Fibroblast of skin of abdomen (primary cell): ENCODE results near the gene ATG10. TPM values are rescaled to one million over a fixed set of nuclear protein-coding genes. Genes with fewer than 3 reads are reported as not detected.
A peak's percentile ranks its signal among the peaks of the same experiment; 100 is the strongest.
"Not testable (repeated sequence)": the region's sequence is repeated elsewhere in the genome, so short reads cannot be mapped to it uniquely, and the experiment has no call there.

Experiments used
- DNase-seq: peaks from one replicate; pipeline ENCODE4 v3.0.0-alpha.2; 2013
- polyA plus RNA-seq, 2 experiments: library from polyadenylated mRNA; unstranded; fragments of 120-200 nt; gene quantifications; one replicate each; pipeline ENCODE4 v1.2.1, GENCODE V29; 2013; ENCODE audit not compliant: insufficient read length in 2 of 2

Gene ATG10
- 9.5 TPM for polyA plus RNA-seq (2013, experiment 1 of 2; ENCODE audit: insufficient read length)
- polyA plus RNA-seq (2013, experiment 2 of 2; ENCODE audit: insufficient read length), result 9.1 TPM

GRCh38 chr5:81971712-81972491 lies at the start of gene ATG10:
TSS of gene ATG10 (plus strand) at chr5:81972023. CDS start at chr5:81987571, 15,548 bp downstream.
- DNase-seq, result peak; percentile 95

- DNase-seq, result no peak
These were observed 49.0 kb upstream of the ATG10 start for GRCh38 chr5:81922854-81923279.

- no peak for DNase-seq
These were observed 47.4 kb upstream of the ATG10 start for GRCh38 chr5:81924442-81924841.

DNA sequence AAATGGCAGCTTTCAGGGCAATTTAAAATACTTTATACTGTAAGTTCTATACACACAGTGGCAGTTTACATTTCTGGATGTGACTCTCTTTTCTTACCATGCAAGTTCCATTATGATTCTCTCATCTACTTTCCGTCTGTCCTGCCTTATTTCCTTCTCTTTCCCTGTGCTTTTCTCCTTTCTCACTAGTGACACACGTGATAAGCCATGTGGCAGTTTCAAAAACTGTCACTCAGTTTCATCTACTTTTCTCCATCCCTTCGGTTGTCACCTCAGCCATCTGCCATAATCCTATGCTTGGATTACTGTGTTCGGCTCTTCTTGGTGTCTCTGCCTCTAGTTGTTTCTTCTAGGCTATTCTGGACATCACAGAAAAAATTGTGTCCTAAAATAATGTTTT lies 46.8 kb upstream of the ATG10 start:
- no peak for DNase-seq

GRCh38 chr5:81925981-81926380 lies 45.8 kb upstream of the ATG10 start:
- DNase-seq, result no peak

- DNase-seq, result no peak
These were observed 35.8 kb upstream of the ATG10 start for GRCh38 chr5:81936066-81936465.

DNA sequence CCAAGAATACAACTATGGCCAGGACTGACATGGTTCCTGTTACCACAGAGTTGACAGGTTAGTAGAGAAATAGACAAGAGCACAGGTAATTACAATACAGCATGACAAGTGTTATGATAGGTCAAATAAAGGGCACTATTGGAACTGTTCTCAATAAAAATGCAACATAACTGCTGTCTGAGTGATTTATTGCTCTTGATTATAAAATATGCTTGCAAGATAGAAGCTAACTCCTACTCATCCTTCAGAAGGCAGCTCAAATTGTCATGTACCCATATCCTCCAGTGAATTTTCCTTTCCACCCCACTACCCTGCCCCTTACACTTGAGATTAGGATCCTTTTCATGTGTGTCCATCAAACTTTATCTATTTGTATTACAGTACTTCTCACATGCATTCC lies 35.1 kb upstream of the ATG10 start:
- DNase-seq, result no peak

- no peak for DNase-seq
These were observed 29.1 kb upstream of the ATG10 start for GRCh38 chr5:81942746-81943145.

DNA sequence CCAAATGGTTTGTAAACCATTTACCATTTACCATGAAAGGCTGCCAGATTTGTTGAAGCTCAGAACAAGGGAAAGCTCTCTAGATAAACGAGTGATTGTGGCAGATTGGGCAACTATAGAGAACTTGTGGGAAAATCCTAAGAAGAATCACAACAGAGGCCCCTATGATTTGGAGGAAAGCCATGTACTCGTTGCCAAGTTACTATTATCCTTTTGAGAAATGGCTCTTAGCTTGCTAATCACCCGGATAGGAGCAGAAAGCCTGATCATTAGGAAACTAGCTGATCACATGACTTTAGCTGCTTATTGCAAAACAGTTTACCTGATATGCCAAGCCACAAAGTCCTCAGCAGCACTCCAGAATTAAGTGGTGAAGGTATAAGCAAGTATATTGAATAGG lies 23.5 kb upstream of the ATG10 start:
- peak; percentile 10 for DNase-seq

DNA sequence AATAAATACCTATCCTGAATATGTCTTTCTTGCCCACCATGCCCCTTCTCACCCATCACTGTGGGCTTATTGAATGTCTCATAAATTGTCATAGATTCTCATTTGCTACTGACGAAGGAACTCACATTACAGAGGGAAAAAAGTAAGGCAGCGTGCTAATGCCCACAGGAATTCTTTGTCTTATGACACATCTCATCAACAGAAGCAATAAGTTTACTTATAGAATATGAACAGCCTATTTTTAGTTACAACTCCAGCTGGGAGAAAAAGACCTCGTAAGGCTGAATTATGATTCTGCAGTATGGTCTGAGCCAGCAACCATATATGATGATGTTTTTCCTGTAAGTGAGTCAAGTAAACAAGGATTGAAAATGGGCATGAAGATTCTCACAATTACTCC lies 22.4 kb upstream of the ATG10 start:
- DNase-seq, result peak; percentile 50

DNA sequence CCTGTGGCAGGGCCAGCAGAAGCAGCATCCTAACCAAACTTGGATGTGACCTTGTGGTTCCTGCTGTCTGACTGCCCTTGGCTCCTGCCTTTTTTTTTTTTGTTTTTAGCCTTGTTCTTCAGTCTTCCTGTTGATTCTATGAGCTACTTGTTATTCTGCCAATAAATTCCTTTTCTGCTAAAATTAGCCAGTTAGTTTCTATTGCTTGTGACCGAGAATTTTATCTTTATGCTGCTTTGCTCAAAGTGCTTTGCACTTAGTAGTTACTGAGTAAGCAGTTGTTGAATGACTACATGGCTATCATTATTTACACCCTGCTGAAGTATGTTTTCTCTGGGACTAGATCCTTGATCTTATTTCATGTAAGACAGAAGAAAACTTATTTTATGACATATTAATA lies 20.8 kb upstream of the ATG10 start:
- no peak for DNase-seq

DNA sequence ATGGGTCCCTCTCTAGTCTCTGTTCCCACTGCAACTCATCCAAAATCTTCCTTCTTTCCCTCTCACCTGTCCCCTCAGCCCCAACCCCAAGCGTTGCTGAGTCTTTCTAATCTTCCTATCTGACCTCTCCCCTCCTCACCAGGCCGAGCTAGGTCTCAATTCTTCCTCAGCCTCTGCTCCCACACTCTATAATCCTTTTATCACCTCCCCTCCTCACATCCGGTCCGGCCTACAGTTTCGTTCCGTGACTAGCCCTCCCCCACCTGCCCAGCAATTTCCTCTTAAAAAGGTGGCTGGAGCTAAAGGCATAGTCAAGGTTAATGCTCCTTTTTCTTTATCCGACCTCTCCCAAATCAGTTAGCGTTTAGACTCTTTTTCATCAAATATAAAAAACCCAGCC lies 17.0 kb upstream of the ATG10 start:
- not testable (repeated sequence) for DNase-seq

DNA sequence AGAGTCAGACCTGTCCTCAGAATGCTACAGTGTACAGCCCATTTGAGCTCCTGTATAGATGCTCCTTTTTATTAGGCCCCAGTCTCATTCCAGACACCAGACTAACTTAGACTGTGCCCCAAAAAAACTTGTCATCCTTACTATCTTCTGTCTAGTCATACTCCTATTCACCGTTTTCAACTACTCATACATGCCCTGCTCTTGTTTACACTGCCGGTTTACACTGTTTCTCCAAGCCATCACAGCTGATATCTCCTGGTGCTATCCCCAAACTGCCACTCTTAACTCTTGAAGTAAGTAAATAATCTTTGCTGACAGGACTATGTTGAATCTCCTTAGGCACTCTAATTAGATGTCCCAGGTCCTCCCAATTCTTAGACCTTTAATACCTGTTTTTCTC lies 13.7 kb upstream of the ATG10 start:
- not testable (repeated sequence) for DNase-seq

- no peak for DNase-seq
These were observed 10.0 kb upstream of the ATG10 start for GRCh38 chr5:81961651-81962440.

- no peak for DNase-seq
These were observed 8.3 kb upstream of the ATG10 start for GRCh38 chr5:81963544-81963943.

DNA sequence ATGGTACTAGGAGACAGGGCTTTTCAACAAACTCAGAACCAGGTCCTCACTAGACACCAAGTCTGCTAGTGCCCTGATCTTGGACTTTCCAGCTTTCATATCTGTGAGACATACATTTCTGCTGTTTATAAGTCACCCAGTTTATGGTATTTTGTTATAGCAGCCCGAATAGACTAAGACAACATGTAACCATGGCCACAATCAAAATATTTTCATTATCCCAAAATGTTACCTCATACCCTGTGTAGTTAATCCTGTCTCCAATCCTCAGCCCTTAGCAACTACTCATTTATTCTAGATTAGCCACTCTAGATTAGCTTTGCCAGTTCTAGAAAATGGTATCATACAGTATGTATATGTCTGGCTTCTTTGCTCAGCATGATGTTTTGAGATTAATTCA lies 6.3 kb upstream of the ATG10 start:
- no peak for DNase-seq

DNA sequence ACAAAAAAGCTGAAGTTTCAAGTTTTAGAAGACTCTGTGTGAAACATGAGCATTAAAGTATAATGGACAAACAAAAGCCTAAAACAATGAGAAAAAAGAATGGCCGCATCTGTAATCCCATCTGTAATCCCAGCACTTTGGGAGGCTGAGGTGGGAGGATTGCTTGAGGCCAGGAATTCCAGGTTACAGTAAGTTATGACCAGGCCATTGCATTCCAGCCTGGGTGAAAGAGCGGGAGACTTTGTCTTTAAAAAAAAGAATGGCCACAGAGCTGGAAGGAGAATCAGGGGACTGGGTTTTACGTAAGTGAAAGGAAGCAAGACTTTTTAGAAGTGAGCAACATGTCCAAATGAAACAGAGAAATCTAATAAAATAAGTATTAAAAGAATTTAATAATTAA lies 2.6 kb upstream of the ATG10 start:
- no peak for DNase-seq

DNA sequence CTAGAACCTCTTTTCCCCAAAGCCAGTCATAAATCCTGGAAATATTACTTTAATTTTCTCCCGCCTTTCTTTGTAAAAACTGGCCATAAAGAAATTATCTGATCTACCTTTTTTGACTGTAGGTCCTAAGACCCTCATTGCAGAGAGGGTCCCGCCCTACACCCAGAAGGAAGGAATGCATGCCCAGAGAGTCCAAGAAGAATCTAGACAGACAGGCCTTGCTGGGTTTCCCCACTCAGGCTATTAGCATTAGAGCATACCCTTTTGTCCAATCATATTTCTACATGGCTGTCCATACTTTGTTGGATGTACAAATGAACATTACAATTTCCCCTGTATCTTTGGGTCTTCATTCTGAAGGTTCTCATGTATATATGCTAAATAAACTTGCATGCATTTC lies 1.9 kb upstream of the ATG10 start:
- DNase-seq, result no peak

GRCh38 chr5:81971111-81971711 lies 612 bp upstream of the ATG10 start:
- DNase-seq, result peak; percentile 9

DNA sequence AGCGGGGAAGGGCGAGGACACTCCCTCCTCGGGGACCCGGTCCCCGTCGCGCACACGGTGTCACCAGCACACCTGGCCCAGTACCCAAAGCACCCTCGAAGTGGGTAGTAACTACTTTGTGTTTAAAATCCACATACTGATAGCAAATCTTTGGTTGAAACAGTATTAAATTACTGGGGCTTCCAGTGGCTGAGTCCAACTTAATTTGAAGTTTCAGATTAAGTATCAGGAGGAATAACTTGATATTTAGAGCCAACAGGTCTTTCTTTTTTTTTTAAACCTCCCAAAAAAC lies 615 bp downstream of the ATG10 start:
- no peak for DNase-seq

GRCh38 chr5:81980160-81980559 lies 8.3 kb downstream of the ATG10 start:
- no peak for DNase-seq

DNA sequence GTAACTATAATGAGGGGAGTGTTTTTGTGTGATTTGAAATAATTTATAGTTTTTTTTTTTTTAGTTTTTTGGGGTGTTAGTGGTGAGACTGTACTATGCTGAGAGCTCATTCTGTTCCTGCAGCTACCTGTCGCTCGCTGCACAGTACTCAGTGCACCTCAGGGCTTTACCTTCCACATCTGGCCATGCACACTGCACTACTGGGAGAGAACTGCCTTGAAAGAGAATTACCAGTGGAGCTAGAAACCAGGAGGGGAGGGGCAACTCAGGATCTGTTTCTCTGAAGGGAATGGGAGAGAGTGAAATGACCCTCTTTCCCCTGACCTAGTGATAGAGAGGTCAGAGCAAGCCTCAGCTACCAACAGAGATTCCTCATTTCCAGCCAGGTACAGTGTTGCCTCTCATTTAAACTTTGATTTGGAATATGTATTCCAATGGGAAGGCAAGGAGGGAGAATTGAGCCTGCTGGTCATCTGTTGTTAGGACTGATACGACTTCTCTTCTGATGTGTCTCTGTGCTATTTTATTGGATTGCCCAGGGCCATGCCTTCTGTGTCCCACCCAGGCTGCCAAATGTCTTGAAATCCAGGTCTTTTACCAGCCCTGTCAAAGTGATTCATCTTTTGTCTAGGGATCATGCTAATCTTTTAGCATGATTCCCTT lies 8.9 kb downstream of the ATG10 start:
- DNase-seq, result no peak

GRCh38 chr5:81982172-81982685 lies 10.4 kb downstream of the ATG10 start:
- DNase-seq, result not testable (repeated sequence)
